Stimulated activated CD4-positive, alpha-beta T cell treated with anti-CD3 and anti-CD28 coated beads, Interleukin-12 subunit alpha, Interleukin-12 subunit beta, amount 100 ng/mL, for 24 hours (primary cell): ENCODE measurements around the gene NET1.

ENCODE experiments used
- DNase-seq, 2 experiments: peaks; one replicate each; pipeline ENCODE4 v3.0.0-alpha.2; 2020; ENCODE audit warnings: low read depth in 2 of 2

The NET1 gene

GRCh38 chr10:5502061-5502521 is 89.7 kb downstream of the NET1 start:
- DNase-seq: no peak

DNA sequence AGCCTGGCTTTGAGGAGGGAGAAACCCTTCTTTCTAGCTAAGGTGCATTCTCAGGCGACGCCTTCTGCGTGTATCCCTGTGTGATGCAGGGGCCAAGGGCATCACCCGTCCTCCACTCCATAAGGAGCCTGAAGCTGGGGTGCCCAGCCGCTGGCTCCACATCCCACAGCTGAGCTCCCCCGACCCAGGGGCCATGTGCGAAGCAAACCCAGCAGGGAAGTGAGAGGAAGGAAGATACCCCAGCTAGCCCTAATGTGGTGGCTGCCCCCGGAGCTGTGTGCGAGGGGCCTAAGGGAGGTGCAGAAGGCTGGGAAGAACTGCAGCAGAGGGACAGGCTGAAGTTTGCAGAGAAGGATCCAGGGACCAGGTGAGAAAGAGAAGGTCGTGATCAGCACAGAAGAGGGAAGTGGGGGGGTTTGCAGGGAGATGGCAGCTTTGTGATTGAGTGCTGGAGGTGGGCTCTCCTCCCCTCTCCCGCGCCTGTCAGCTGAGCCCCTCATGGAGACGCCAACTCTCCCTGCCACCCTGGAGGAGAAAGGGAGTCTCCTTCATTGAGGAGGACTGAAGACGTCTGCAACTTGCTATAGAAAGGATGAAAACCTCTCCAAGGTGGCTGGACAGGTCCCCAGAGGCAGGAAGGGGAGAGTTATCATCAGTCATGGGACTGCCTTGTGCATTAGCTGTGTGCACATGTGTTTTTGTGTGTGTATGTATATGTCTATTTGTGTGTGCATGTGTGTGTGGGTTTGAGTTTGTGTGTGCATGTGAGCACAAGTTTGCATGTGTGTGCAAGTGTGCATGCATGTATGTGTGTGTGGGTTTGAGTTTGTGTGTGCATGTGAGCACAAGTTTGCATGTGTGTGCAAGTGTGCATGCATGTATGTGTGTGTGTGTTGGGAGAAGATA is 90.5 kb downstream of the NET1 start:
- no peak for DNase-seq

GRCh38 chr10:5503477-5503835 is 91.1 kb downstream of the NET1 start:
- DNase-seq: no peak

DNA sequence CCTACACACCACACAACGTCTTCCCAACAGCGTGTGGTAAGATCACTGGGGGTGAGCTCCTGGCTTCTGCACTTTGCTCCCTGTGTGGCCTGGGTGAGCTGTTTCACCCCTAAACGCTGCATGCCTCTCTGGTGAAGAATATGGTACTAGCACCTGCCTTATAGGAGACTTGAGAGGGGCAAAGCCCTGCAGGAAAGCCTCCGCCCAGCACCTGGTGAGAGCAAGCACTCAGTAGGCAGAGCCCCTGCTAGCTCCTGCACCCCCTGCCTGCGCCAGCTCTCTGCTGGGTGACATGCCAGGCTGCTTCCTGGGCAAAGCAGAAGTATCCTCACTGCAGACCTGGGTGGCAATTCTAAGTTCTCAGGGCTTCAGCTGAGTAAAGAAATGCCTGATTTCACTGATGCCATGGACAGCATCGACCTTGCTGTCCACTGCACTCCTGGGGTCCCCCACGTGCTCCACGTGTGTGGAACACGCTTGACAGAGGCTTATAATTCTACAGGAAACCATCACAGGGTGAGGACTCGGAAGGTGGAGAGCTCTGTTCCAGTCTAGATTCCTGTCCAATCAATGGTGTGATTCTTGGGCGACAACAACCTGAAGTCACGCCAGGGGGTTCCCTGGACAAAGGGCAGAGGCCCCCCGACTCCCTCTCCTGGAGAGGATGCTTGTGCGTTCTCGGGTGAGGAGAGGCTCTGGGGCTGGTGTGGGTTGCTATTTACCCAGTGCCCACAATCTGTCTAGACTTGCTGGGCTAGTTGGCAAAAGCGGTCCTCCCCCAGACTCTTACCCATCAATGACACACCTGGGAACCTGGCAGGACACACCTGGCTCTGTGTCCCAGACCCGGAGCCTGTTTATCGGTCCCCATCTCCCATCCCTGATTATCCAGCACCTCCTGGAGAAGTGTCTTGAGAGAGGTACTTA is 92.1 kb downstream of the NET1 start:
- DNase-seq: no peak

GRCh38 chr10:5506246-5506645 is 93.9 kb downstream of the NET1 start:
- DNase-seq: no peak

DNA sequence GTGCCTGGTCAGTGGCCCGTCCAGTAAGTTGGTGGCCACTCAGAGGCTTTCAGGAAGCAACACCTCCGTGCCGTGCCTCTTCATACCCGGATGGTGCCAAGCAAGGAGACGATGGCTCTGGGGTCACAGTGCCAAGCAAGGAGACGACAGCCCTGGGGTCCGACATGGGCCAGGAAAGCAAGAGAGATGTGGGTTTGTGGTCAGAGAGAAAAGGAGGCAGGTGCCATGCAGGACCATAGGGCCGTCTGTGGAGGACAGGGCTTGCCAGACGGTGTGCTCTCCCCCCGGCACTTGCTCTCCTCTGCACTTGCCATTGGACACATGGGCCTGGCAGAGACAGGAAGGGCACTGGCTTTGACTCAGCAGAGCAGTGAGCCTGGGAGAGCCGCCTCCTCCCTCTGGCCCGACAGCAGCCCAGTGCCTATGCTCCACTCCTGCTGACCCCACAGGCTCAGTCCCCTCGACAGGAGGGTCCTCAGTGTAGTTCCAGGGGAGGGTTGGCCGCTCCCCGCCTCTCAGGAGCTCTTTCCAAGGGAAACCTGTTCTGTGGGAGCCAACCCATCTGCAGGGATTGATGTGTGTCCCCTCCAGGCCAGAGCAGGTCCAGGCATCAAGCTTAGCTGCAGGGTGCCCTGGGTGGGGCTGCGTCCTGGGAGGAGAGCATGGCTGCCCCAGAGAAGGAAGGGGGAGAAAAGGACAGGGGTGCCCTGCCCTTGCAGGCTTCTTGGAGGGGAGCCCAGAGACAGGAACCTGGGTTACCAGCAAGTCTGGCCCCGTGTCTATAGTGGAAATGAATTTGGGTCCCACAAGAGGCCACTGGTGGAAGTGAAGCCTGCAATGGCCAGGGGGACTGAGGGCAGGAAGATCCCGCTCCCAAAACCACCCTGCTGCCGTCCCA is 94.6 kb downstream of the NET1 start:
- no peak for DNase-seq

DNA sequence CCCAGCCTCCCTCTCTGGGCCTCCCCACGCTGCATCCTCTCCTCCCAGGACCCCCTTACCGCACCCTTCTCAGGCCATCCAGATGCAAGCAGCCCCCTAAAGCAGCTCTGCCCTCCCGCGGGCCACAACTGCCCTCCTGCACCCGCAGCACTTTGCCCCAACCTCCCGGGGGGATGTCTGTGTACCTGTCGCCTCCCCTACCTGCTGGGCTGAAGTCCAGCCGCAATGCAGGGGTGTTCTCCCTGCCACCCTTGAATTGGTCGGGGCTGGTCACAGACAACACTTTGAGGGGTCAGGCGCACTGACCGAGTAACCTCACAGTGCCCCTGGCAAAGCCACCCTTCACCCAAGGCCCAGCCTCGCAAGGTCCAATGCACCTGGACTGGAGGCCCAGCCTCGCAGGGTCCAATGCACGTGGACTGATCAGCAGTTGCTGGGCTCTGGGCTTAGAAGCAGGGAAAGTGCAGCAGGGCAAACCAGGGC is 95.3 kb downstream of the NET1 start:
- no peak for DNase-seq

DNA sequence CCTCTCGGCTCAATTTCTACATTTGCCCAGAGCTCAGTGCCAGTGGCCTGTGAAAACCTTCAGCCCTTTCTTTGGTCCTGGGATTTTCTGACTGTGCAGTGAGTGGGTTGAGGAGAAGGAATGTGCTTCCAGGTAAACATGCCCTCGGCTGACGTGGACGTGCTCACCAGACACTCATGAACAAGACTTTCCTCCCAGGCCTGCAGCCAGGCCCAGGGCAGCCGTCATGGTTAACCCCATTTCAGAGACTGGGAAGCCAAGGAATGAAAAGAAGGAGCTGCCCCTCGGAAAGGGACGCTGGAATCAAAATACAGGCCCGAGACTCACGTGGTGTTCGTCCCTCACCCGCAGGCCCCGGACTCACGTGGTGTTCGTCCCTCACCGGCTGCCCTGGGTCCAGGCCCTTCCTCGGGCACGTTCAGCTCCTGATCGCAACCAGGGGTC is 95.8 kb downstream of the NET1 start:
- no peak for DNase-seq
